Fibroblast of lung (primary cell): Measurements from ENCODE around the gene GSDMA. TPM values are rescaled to one million over a fixed set of nuclear protein-coding genes. Genes with fewer than 3 reads are reported as not detected.

Experiments used
- DNase-seq, 2 donors: peaks; one replicate each; pipeline versions ENCODE4 v3.0.0 to v3.0.0-alpha.2; 2010; ENCODE audit warnings: low read depth in 2 of 2
- H2AFZ ChIP-seq: 2 replicates; pipeline ENCODE4 v1.5.1; 2012; ENCODE audit warnings: low read length, control low read depth, inconsistent platforms
- H3K27ac ChIP-seq: 2 replicates; pipeline ENCODE4 v1.5.1; 2011; ENCODE audit warnings: low read length, control low read depth; ENCODE audit not compliant: insufficient read depth
- H3K27me3 ChIP-seq: 2 replicates; pipeline ENCODE4 v1.5.1; 2011; ENCODE audit warnings: mild to moderate bottlenecking, low read length; ENCODE audit not compliant: control insufficient read depth, insufficient read depth
- H3K36me3 ChIP-seq: 2 replicates; pipeline ENCODE4 v1.5.1; 2011; ENCODE audit warnings: low read length; ENCODE audit not compliant: control insufficient read depth, insufficient read depth
- H3K4me1 ChIP-seq: 2 replicates; pipeline ENCODE4 v1.5.1; 2011; ENCODE audit warnings: low read length; ENCODE audit not compliant: control insufficient read depth, insufficient read depth; ENCODE audit errors: extremely low read depth
- H3K4me2 ChIP-seq: 2 replicates; pipeline ENCODE4 v1.5.1; 2011; ENCODE audit warnings: low read length, control low read depth; ENCODE audit not compliant: insufficient read depth; ENCODE audit errors: extremely low read depth
- H3K4me3 ChIP-seq, 4 experiments: fragments of 200-600 bp in 1 of 4; sonication (generic) in 1 of 4; replicated peaks in 1 of 4; 2 replicates each; pipeline ENCODE4 v1.5.1; 2011 to 2016; ENCODE audit warnings: low read length in 4 of 4, low read depth in 3 of 4, mild to moderate bottlenecking in 3 of 4, control low read depth in 2 of 4, inconsistent platforms in 1 of 4, mixed read lengths in 1 of 4; ENCODE audit not compliant: insufficient read depth in 1 of 4; ENCODE audit errors: control extremely low read depth in 1 of 4
- H3K79me2 ChIP-seq: 2 replicates; pipeline ENCODE4 v1.5.1; 2012; ENCODE audit warnings: mild to moderate bottlenecking, low read length, inconsistent platforms; ENCODE audit not compliant: control insufficient read depth, insufficient read depth
- H3K9ac ChIP-seq: 2 replicates; pipeline ENCODE4 v1.5.1; 2011; ENCODE audit warnings: mild to moderate bottlenecking, low read length, control low read depth; ENCODE audit not compliant: insufficient read depth
- H3K9me3 ChIP-seq: 2 replicates; pipeline ENCODE4 v1.5.1; 2012; ENCODE audit warnings: low read depth, low read length; ENCODE audit not compliant: control insufficient read depth, insufficient read depth
- H4K20me1 ChIP-seq: 2 replicates; pipeline ENCODE4 v1.5.1; 2011; ENCODE audit warnings: low read length; ENCODE audit not compliant: control insufficient read depth, insufficient read depth; ENCODE audit errors: extremely low read depth
- CTCF ChIP-seq, 2 donors: IDR thresholded peaks in 1 of 2; conservative IDR thresholded peaks in 1 of 2; 1 replicate in 1 of 2; 2 replicates in 1 of 2; pipeline ENCODE4 v1.5.1; 2011 to 2012; ENCODE audit warnings: low read length in 2 of 2, control low read depth in 1 of 2, inconsistent platforms in 1 of 2, low read depth in 1 of 2, mild to moderate bottlenecking in 1 of 2
- EZH2 ChIP-seq: IDR thresholded peaks from 2 replicates; pipeline ENCODE4 v1.5.1; 2012; ENCODE audit warnings: low read length, control low read depth, mild to moderate bottlenecking; ENCODE audit errors: missing control alignments
- polyA plus RNA-seq, 2 donors: library from polyadenylated mRNA; depleted of rRNA in 1 of 2; stranded (reverse) in 1 of 2; unstranded in 1 of 2; fragments of >200 nt; gene quantifications; 2 replicates each; pipeline ENCODE4 v1.2.1, GENCODE V29; 2011 to 2012; ENCODE audit warnings: missing spikeins in 1 of 2
- total RNA-seq: library from RNA; depleted of rRNA; stranded (reverse); fragments of >200 nt; gene quantifications from 2 replicates; pipeline ENCODE4 v1.2.1, GENCODE V29; 2014

The GSDMA gene
- total and polyA plus RNA-seq, 2 donors (not counting 1 experiment from before 2014, with no cell fraction given), result not detected

DNA sequence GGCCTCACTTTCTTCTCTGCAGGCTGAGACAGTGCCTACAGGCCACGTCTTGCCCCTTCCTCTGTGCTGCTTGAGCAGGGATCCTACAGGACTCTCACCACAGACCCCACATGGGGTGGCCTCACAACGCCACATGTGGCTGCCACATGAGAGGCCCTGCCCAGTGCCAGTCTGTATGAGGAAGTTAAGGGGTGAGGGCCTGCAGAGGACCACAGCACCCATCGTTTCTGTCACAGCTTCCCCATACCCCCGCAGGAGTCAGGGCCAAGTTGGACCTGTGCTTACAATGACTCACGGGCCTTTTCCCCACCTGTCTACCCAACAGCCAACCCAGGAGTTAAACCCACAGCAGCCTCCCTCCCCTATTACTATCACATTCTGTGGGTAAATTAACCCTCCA is 41.5 kb upstream of the GSDMA start:
- Histone ChIP-seq H3K4me1 (peaks cover 17% of the 10 kb centered on the region), H3K9ac (no peak overlapping the region), H2AFZ (no peak overlapping the region), H3K9me3 (no peaks in the 10 kb centered on the region), H3K36me3 (peaks cover 23% of the 10 kb centered on the region), H3K27ac (no peak overlapping the region), H3K4me3 (no peak overlapping the region), H4K20me1 (no peaks in the 10 kb centered on the region), H3K79me2 (peaks cover 24% of the 10 kb centered on the region), H3K4me2 (no peak overlapping the region), H3K27me3 (no peaks in the 10 kb centered on the region)
- no peak for TF ChIP-seq CTCF (conservative IDR thresholded peaks at IDR 0.05 in 1 of 2, IDR thresholded peaks at IDR 0.05 in 1 of 2; ENCODE audit: low read depth in 1 of 2, low read length in 2 of 2)
- no peak for TF ChIP-seq EZH2
- no peak for DNase-seq

- TF ChIP-seq CTCF (conservative IDR thresholded peaks at IDR 0.05 in 1 of 2, IDR thresholded peaks at IDR 0.05 in 1 of 2; ENCODE audit: low read depth in 1 of 2, low read length in 2 of 2), result no peak
- TF ChIP-seq EZH2, result no peak
- H3K9ac ChIP-seq, result no peak overlapping the region
- H3K4me3 ChIP-seq, result no peak overlapping the region
- H3K27me3 ChIP-seq, result no peaks in the 10 kb centered on the region
- H3K36me3 ChIP-seq, result peaks cover 23% of the 10 kb centered on the region
- no peaks in the 10 kb centered on the region for H4K20me1 ChIP-seq
- H3K4me1 ChIP-seq, result peaks cover 17% of the 10 kb centered on the region
- H3K27ac ChIP-seq, result no peak overlapping the region
- H3K9me3 ChIP-seq, result no peaks in the 10 kb centered on the region
- no peak overlapping the region for H2AFZ ChIP-seq
- peaks cover 30% of the 10 kb centered on the region for H3K79me2 ChIP-seq
- DNase-seq, result no peak
- H3K4me2 ChIP-seq, result no peak overlapping the region
Measured at GRCh38 chr17:39922006-39922405, 40.8 kb upstream of the GSDMA start.

- H3K27ac ChIP-seq, result no peak overlapping the region
- H3K36me3 ChIP-seq, result peaks cover 23% of the 10 kb centered on the region
- no peak overlapping the region for H3K9ac ChIP-seq
- H3K4me1 ChIP-seq, result peaks cover 22% of the 10 kb centered on the region
- no peak overlapping the region for H3K4me2 ChIP-seq
- no peaks in the 10 kb centered on the region for H3K27me3 ChIP-seq
- no peaks in the 10 kb centered on the region for H3K9me3 ChIP-seq
- no peak for TF ChIP-seq CTCF (conservative IDR thresholded peaks at IDR 0.05 in 1 of 2, IDR thresholded peaks at IDR 0.05 in 1 of 2; ENCODE audit: low read depth in 1 of 2, low read length in 2 of 2)
- TF ChIP-seq EZH2, result no peak
- DNase-seq, result no peak
- no peak overlapping the region for H2AFZ ChIP-seq
- H4K20me1 ChIP-seq, result no peaks in the 10 kb centered on the region
- peaks cover 30% of the 10 kb centered on the region for H3K79me2 ChIP-seq
- H3K4me3 ChIP-seq, result no peak overlapping the region
Measured at GRCh38 chr17:39923230-39923629, 39.6 kb upstream of the GSDMA start.
